Measurements from ENCODE around the gene PLD6. TPM values are rescaled to one million over a fixed set of nuclear protein-coding genes. Genes with fewer than 3 reads are reported as not detected.
"Not testable (repeated sequence)": the region's sequence is repeated elsewhere in the genome, so short reads cannot be mapped to it uniquely, and the experiment has no call there.

The PLD6 gene, protein sequence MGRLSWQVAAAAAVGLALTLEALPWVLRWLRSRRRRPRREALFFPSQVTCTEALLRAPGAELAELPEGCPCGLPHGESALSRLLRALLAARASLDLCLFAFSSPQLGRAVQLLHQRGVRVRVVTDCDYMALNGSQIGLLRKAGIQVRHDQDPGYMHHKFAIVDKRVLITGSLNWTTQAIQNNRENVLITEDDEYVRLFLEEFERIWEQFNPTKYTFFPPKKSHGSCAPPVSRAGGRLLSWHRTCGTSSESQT
- total RNA-seq (4.1 and 5.0 TPM in 2 replicates), polyA plus RNA-seq (2.0 and 4.4 TPM in 2 replicates), polyA minus RNA-seq (2.5 and 3.6 TPM in 2 replicates)
- total RNA-seq (2013) = 8.6 TPM

DNA sequence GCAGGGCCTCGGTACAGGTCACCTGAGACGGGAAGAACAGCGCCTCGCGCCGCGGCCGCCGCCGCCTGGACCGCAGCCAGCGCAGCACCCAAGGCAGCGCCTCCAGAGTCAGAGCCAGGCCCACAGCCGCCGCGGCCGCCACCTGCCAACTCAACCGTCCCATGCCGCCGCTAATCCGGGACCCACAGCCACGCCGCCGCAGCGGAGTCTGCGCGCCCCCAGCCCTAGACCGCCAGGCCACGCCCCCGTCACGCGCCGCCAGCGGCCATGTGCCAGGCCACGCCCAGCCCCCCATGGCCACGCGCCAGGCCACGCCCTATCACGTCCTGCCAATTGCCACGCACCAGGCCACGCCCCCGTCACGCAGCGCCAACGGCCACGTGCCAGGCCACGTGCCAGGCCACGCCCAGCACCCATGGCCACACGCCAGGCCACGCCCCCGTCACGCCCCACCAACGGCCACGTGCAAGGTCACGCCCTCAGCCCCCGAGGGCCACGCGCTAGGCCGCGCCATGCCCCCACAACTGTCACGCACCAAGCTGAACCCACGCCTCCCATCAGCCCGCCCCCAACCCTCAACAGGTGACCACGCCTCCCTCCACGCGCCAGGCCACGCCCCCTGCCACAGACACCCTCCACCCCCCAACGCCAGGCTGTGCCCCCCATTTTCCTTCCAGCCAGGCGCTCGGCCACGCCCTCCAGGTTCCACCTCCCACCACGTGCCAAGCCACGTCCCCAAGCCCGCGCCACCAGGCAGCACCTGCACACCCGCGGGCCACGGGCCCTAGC is at the start of gene PLD6:
TSS of gene PLD6 (minus strand) at position 210 of the 789 bp plus-strand sequence. CDS start at position 163, 47 bp downstream.
- POLR2A ChIA-PET = interaction anchor here (0.5 to 1.6 kb wide), 2 partner anchors 27 to 31 kb away, joined by 4 to 7 read pairs; partner anchors contain the start of gene FLCN
- Histone ChIP-seq H3K27me3 (replicated peaks in 1 of 4; ENCODE audit: control extremely low read depth in 1 of 4, control insufficient read depth in 3 of 4, insufficient read depth in 4 of 4, low read length in 3 of 4) (no peaks in the 10 kb centered on the region), H3K36me3 (replicated peaks in 1 of 2; ENCODE audit: control extremely low read depth in 1 of 2, control insufficient read depth in 1 of 2, extremely low read depth in 1 of 2, insufficient read depth in 2 of 2, low read length in 1 of 2) (peaks cover 1 to 8% of the 10 kb centered on the region in 2 experiments), H3K4me3 (ENCODE audit: control extremely low read depth in 1 of 5, extremely low read depth in 1 of 5, insufficient read depth in 1 of 5, low read depth in 2 of 5, low read length in 4 of 5) (peak within 1 kb of the TSS in 4 of 5 experiments; percentile 57 to 71 (median 59)), H3K4me2 (replicated peaks; ENCODE audit: low read depth, low read length, poor library complexity, severe bottlenecking) (peak within 1 kb of the TSS; percentile 99), H4K20me1 (ENCODE audit: control insufficient read depth, insufficient read depth, low read length, poor library complexity, severe bottlenecking) (peaks cover 4% of the 10 kb centered on the region), H3K79me2 (ENCODE audit: control insufficient read depth, insufficient read depth, low read length) (peaks cover 9% of the 10 kb centered on the region), H2AFZ (ENCODE audit: insufficient read depth, low read depth, low read length, poor library complexity, severe bottlenecking) (peak within 1 kb of the TSS; percentile 86), H3K9me3 (ENCODE audit: control extremely low read depth in 1 of 3, control insufficient read depth in 2 of 3, insufficient read depth in 1 of 3, low read length in 2 of 3) (peaks cover 0 to 11% (median 0%) of the 10 kb centered on the region in 3 donors), H3K27ac (ENCODE audit: low read length in 2 of 2) (peak within 1 kb of the TSS; percentile 65 to 66), H3K4me1 (ENCODE audit: control insufficient read depth in 2 of 2, insufficient read depth in 2 of 2, low read length in 2 of 2) (peaks cover 14 to 25% of the 10 kb centered on the region in 2 donors), H3K9ac (ENCODE audit: low read length) (peak within 1 kb of the TSS; percentile 62)
- 24% methylated on average over 76 of the region's 78 CpGs for WGBS (ENCODE audit: insufficient coverage)
- DNase-seq = peak; percentile 96
- intact Hi-C loops (cut with micrococcal nuclease) = loop anchor here (1.0 to 10.0 kb wide), 3 partner anchors 31 to 162 kb away; partner anchors contain the start of genes FLCN and MPRIP
- TF ChIP-seq, protein P1, sequence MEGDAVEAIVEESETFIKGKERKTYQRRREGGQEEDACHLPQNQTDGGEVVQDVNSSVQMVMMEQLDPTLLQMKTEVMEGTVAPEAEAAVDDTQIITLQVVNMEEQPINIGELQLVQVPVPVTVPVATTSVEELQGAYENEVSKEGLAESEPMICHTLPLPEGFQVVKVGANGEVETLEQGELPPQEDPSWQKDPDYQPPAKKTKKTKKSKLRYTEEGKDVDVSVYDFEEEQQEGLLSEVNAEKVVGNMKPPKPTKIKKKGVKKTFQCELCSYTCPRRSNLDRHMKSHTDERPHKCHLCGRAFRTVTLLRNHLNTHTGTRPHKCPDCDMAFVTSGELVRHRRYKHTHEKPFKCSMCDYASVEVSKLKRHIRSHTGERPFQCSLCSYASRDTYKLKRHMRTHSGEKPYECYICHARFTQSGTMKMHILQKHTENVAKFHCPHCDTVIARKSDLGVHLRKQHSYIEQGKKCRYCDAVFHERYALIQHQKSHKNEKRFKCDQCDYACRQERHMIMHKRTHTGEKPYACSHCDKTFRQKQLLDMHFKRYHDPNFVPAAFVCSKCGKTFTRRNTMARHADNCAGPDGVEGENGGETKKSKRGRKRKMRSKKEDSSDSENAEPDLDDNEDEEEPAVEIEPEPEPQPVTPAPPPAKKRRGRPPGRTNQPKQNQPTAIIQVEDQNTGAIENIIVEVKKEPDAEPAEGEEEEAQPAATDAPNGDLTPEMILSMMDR (IDR thresholded peaks at IDR 0.05) = no peak
- TF ChIP-seq EZH2 (IDR thresholded peaks at IDR 0.05; ENCODE audit: borderline replicate concordance, insufficient read depth, low read depth, low read length, poor library complexity, severe bottlenecking) = no peak
- Mint-ChIP-seq H3K27me3 (no peaks in the 10 kb centered on the region), H3K27ac (peak within 1 kb of the TSS; percentile 89), H3K9me3 (ENCODE audit: insufficient read depth) (no peaks in the 10 kb centered on the region), H3K4me3 (peak within 1 kb of the TSS; percentile 93), H3K4me1 (peaks cover 20% of the 10 kb centered on the region)
- ATAC-seq (ENCODE audit: low read depth) = peak; percentile 85
- CTCF ChIA-PET = no interaction called here

DNA sequence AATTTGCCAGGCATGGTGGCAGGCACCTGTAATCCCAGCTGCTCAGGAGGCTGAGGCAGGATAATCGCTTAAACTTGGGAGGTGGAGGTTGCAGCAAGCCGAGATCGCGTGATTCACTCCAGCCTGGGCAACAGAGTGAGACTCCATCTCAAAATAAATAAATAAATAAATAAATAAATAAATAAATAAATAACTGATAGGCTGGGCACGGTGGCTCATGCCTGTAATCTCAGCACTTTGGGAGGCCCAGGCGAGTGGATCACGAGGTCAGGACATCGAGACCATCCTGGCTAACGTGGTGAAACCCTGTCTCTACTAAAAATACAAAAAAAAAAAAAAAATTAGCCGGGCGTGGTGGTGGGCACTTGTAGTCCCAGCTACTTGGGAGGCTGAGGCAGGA is 49.6 kb upstream of the PLD6 start:
- ATAC-seq (ENCODE audit: low read depth); H3K4me3 Mint-ChIP-seq; H3K4me1 ChIP-seq (ENCODE audit: control insufficient read depth in 2 of 2, insufficient read depth in 2 of 2, low read length in 2 of 2); H3K9me3 Mint-ChIP-seq (ENCODE audit: insufficient read depth); H3K9ac ChIP-seq (ENCODE audit: low read length); H3K4me1 Mint-ChIP-seq; H3K4me3 ChIP-seq (ENCODE audit: control extremely low read depth in 1 of 5, extremely low read depth in 1 of 5, insufficient read depth in 1 of 5, low read depth in 2 of 5, low read length in 4 of 5); H3K79me2 ChIP-seq (ENCODE audit: control insufficient read depth, insufficient read depth, low read length); H3K27me3 ChIP-seq (replicated peaks in 1 of 4; ENCODE audit: control extremely low read depth in 1 of 4, control insufficient read depth in 3 of 4, insufficient read depth in 4 of 4, low read length in 3 of 4); H4K20me1 ChIP-seq (ENCODE audit: control insufficient read depth, insufficient read depth, low read length, poor library complexity, severe bottlenecking); H2AFZ ChIP-seq (ENCODE audit: insufficient read depth, low read depth, low read length, poor library complexity, severe bottlenecking); DNase-seq; intact Hi-C loops (cut with micrococcal nuclease); H3K27me3 Mint-ChIP-seq; H3K9me3 ChIP-seq (ENCODE audit: control extremely low read depth in 1 of 3, control insufficient read depth in 2 of 3, insufficient read depth in 1 of 3, low read length in 2 of 3); H3K27ac ChIP-seq (ENCODE audit: low read length in 2 of 2); H3K4me2 ChIP-seq (replicated peaks; ENCODE audit: low read depth, low read length, poor library complexity, severe bottlenecking); POLR2A ChIA-PET; H3K27ac Mint-ChIP-seq; CTCF ChIA-PET: not testable (repeated sequence)
- 100% methylated on average over 2 of the region's 11 CpGs for WGBS (ENCODE audit: insufficient coverage)
- H3K36me3 ChIP-seq (replicated peaks in 1 of 2; ENCODE audit: control extremely low read depth in 1 of 2, control insufficient read depth in 1 of 2, extremely low read depth in 1 of 2, insufficient read depth in 2 of 2, low read length in 1 of 2) = peaks cover 12 to 71% of the 10 kb centered on the region in 2 experiments
